ENCODE measurements around the gene MED12.

Gene MED12

DNA sequence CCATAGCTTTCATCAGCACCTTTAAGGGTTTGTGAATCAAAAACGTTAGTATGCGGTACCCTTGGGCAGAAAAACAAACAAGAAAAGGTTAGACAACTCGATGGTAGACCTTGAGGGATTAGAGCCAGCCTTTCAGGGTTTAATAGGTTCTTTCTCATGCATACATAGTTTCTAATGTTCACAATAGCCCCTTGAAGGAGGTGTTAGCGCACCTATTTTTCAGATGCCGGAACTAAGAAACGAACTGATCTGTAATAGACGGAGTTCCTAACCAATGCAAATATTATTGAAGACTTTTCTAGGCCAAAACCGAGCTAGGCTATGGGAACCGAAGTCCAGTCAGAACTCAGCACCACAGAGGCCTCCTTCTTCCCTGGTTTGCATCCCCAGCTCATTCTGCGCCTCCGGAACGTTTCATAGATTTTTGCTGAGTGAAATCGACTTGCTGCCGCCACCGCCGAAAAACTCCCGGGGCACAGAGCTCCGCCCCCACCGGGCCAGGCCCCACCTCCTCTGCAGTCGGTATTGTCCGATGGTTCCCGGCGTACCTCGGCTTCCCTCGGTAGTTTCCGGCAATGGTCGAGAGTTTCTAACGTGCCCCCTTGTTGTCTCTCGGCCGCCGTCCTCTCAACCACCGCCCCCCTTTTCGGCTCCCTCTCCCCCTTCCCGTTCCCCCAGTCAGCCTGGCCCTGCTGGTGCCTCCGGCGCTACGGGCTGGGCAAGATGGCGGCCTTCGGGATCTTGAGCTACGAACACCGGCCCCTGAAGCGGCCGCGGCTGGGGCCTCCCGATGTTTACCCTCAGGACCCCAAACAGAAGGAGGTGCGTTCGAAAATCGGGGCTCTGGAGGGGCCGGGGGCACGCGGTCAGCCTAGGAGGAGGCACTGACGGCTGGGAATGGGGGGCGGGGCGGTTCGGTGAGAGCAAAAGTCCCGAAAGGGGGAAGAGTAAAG is at the start of gene MED12:
Gene MED12 (plus strand): TSS at position 565 of the 953 bp plus-strand sequence. CDS start 159 bp downstream, at position 724.
- DNase-seq (ENCODE audit: low read depth): peak; percentile 68

DNA sequence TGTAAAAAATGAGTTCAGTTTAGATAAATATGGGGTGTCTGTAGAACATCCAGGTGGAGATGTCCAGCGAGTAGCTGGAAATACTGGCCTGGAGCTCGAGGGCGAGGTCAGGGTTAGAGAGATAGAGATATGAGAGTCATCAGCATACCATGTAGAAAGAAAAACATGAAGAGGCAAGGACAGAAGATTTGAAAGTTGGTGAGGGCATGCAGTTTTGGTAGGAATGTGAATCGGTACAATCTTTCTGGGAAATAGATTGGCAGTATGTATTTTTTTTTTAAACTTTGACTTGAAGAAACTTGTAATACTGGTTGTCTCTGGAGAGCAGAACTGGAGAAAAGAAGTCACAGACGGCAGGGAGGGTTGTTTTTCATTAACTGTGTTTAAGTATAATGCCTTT is 47.9 kb upstream of the MED12 start:
- DNase-seq (ENCODE audit: low read depth): no peak

GRCh38 chrX:71081330-71082123 is 36.9 kb upstream of the MED12 start:
- DNase-seq (ENCODE audit: low read depth): no peak

DNA sequence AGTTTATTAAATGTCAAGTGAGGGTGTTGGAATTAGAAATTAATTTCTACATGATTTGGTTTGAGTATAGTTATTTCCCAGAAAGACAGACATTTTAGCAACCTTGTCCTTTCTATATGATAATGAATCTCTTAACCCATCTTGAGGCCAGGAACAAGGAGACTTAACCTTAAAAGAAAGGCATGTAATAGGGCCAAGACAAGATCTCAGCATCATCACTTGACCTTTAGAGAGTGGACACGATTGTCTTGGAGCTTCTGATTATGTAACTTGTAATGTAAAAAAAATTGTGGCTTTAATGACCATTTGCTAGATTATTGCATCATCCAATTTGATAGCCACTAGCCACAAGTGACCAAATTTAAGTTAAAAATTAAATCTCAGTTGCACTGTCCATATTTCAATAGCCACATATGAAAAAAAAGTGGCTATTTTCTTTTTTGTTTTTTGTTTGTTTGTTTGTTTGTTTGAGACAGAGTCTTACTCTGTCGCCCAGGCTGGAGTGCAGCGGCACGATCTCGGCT is 36.2 kb upstream of the MED12 start:
- DNase-seq (ENCODE audit: low read depth): no peak

- DNase-seq (ENCODE audit: low read depth): no peak
These were observed 35.6 kb upstream of the MED12 start for GRCh38 chrX:71082822-71083221.

DNA sequence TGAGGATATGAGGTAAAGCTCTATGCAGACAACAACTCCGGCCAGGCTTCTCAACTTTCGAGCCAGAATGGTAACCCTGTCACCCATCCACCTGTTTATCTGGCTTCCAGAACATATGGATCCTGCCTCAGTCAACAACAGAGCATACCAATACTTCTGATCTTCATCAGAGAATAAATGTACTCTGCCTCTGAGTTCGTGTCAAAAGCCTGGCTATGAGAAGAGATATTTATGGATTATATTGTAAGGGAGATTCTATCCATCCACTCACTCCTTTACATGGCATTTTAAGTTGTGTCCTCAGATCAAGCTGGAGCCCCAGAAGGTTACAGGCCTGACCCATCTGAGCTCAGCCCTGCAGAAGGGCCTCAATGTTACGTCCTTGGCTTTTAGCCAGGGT is 32.5 kb upstream of the MED12 start:
- no peak for DNase-seq (ENCODE audit: low read depth)

- no peak for DNase-seq (ENCODE audit: low read depth)
These were observed 27.1 kb upstream of the MED12 start for GRCh38 chrX:71091263-71091662.

- DNase-seq (ENCODE audit: low read depth): no peak
These were observed 23.4 kb upstream of the MED12 start for GRCh38 chrX:71095033-71095432.

DNA sequence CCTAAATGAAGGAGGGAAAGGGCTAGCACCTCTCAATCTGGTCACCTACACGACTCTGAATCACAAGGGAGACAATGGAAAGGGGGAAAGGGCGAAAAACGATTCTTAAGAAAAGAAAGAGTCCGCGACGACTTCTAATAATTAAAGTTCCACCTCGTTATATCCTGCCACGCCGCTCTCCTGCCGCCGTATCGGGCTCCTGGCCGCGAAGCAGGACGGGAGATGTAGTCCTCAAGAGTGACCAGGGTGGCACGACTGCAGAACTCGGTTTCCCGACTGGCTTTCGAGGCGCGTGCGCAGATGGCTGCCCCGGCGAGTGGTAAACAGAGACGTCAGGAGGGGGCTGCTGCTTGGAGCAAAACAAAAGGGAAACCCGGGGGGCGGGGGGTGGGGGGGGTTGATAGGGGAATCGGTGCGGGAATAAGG is 22.8 kb upstream of the MED12 start, which contains the start of gene FOXO4:
Gene FOXO4 (plus strand): TSS at position 297 of the 426 bp plus-strand sequence. CDS start 678 bp downstream, outside the sequence.
- DNase-seq (ENCODE audit: low read depth): peak; percentile 78

DNA sequence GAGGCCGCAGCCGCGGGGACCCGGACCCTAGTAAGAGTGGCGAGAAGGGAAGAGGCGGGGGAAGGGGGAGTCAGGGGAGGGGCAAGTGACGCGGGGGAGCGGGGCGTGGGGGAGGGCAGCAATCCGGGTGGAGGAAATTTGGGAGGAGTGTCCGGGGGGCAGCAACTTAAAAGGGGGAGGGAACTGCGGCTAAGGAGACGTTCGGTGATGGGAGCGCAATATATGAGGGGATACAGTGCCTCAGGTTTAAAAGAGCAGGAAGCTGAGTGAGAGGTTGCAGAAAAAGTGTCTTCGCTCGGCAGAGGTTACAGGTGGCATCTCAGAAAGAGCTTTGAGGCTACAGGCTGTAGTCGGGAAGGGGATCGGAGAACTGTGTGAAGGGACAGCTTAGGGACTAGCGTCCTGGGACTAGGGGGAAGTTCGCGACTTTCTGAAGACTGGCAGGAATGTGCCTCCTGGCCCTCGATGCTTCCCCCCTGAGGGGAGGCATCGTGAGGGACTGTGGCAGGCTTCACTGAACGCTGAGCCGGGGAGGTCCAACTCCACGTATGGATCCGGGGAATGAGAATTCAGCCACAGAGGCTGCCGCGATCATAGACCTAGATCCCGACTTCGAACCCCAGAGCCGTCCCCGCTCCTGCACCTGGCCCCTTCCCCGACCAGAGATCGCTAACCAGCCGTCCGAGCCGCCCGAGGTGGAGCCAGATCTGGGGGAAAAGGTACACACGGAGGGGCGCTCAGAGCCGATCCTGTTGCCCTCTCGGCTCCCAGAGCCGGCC is 22.2 kb upstream of the MED12 start:
- DNase-seq (ENCODE audit: low read depth): no peak

GRCh38 chrX:71096760-71097032 is 21.7 kb upstream of the MED12 start:
- no peak for DNase-seq (ENCODE audit: low read depth)

- peak; percentile 80 for DNase-seq (ENCODE audit: low read depth)
These were observed 20.1 kb upstream of the MED12 start for GRCh38 chrX:71098302-71098701.

- DNase-seq (ENCODE audit: low read depth): no peak
These were observed 19.4 kb upstream of the MED12 start for GRCh38 chrX:71098951-71099506.

GRCh38 chrX:71099736-71100135 is 18.7 kb upstream of the MED12 start:
- DNase-seq (ENCODE audit: low read depth): no peak

DNA sequence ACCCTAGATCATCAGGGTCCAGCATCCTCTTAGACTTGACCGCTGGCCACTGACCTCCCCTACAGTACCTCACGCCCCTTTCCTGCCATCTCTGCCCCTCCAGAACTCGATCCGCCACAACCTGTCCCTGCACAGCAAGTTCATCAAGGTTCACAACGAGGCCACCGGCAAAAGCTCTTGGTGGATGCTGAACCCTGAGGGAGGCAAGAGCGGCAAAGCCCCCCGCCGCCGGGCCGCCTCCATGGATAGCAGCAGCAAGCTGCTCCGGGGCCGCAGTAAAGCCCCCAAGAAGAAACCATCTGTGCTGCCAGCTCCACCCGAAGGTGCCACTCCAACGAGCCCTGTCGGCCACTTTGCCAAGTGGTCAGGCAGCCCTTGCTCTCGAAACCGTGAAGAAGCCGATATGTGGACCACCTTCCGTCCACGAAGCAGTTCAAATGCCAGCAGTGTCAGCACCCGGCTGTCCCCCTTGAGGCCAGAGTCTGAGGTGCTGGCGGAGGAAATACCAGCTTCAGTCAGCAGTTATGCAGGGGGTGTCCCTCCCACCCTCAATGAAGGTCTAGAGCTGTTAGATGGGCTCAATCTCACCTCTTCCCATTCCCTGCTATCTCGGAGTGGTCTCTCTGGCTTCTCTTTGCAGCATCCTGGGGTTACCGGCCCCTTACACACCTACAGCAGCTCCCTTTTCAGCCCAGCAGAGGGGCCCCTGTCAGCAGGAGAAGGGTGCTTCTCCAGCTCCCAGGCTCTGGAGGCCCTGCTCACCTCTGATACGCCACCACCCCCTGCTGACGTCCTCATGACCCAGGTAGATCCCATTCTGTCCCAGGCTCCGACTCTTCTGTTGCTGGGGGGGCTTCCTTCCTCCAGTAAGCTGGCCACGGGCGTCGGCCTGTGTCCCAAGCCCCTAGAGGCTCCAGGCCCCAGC is 17.6 kb upstream of the MED12 start:
- DNase-seq (ENCODE audit: low read depth): no peak

- DNase-seq (ENCODE audit: low read depth): no peak
These were observed 16.1 kb upstream of the MED12 start for GRCh38 chrX:71102292-71102691.

DNA sequence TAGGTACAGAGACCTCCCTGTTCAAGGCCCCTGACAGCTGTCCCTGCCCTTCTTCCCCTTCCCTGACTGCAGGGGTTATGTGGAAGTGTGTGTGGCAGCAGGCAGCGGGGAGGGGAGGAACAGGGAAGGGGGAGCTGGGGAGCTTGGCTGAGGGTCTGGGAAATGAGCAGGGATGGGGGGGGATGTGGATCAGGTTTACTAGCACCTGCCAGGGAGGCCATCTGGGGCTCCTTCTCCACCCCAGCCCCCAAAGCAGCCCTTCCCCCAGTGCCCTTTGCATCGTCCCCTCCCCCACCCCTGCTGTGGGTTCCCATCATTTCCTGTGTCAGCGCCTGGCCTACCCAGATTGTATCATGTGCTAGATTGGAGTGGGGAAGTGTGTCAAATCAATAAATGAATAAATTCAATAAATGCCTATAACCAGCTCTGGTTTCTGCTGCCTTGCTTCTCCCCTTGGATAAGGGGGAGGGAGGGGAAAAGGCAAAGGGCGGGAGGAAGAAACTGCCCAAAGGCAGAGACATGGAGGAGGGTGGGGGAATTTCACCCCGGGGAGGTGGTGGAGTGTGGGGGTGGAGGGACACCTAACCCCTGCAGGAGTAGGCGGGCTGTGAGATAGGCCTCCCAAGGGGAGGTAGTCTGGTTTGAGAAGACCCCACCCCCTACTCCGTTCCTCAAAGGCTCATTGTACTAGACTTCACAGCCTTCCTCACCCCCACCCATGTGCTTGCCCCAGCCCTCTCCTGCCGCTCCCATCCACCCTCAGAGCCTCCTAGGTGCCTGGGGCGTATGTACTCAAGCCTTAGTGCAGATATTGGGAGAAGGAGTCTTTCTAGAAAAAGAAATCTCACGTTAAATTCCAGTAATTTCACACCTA is 15.0 kb upstream of the MED12 start:
- peak; percentile 37 for DNase-seq (ENCODE audit: low read depth)

DNA sequence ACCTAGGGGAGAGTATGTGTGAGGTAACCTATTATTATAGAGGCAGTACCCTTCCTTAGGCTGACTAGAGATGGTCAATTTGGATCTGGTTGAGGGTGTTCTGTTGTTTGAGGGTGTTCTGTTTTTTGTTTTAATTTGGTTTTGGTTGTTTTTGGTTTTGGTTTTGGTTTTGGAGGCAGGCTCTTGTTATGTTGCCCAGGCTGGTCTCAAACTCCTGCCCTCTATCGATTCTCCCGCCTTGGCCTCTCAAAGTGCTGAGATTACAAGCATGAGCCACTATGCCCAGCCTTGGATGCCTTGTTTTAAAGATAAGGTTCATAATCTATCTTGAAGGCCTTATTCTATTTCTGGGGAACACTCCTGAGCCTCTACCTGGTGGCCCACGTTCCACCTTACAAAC is 12.8 kb upstream of the MED12 start:
- DNase-seq (ENCODE audit: low read depth): no peak

DNA sequence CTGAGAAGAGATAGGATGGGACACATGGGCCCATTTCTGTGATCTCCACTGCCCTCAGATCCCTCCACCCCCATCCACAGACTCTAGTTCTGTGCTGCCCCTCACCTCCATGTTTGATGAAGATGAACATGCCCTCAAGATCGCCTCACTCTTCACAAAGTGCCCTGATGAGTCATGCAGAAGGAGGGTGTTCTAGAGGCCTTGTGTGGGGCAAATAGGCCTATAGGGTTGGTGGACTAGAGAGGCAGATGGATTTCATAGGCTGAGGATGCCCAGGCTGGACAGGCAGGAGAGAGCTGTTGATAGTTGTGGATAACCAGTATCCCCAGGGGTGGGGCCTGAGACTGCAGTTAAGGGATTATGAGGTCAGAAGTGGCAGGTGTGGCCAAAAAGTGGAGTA is 12.0 kb upstream of the MED12 start, which contains the start of gene CXorf65:
Gene CXorf65 (minus strand): TSS at position 314 of the 400 bp plus-strand sequence. CDS start 184 bp downstream, at position 130.
- DNase-seq (ENCODE audit: low read depth): no peak
